WERI-Rb-1 (cell line): ENCODE measurements around the gene NRXN3.

ENCODE experiments used
- DNase-seq: peaks from one replicate; pipeline ENCODE4 v3.0.0-alpha.2; 2020
- H3K27ac ChIP-seq: fragments of 250-450 bp; sonication (Bioruptor Pico); 2 replicates; pipeline ENCODE4 v1.5.1; 2020; ENCODE audit warnings: mild to moderate bottlenecking, moderate library complexity
- H3K27me3 ChIP-seq: fragments of 250-450 bp; sonication (Bioruptor Pico); 2 replicates; pipeline ENCODE4 v1.5.1; 2021; ENCODE audit warnings: mild to moderate bottlenecking, low read depth, moderate library complexity; ENCODE audit not compliant: insufficient read depth, severe bottlenecking
- H3K36me3 ChIP-seq: fragments of 250-450 bp; sonication (Bioruptor Pico); 2 replicates; pipeline ENCODE4 v1.5.1; 2020; ENCODE audit warnings: mild to moderate bottlenecking, moderate library complexity
- H3K4me3 ChIP-seq: 2 replicates; pipeline ENCODE4 v1.5.1; 2011; ENCODE audit warnings: low read depth, mild to moderate bottlenecking, control low read depth, low read length
- H3K9me3 ChIP-seq: fragments of 250-450 bp; sonication (Bioruptor Pico); 2 replicates; pipeline ENCODE4 v1.5.1; 2021; ENCODE audit warnings: mild to moderate bottlenecking, moderate library complexity; ENCODE audit not compliant: severe bottlenecking
- CTCF ChIP-seq: IDR thresholded peaks from 2 replicates; pipeline ENCODE4 v1.5.1; 2011; ENCODE audit warnings: low read depth, mild to moderate bottlenecking, control low read depth, inconsistent platforms, low read length

NRXN3 gene

DNA sequence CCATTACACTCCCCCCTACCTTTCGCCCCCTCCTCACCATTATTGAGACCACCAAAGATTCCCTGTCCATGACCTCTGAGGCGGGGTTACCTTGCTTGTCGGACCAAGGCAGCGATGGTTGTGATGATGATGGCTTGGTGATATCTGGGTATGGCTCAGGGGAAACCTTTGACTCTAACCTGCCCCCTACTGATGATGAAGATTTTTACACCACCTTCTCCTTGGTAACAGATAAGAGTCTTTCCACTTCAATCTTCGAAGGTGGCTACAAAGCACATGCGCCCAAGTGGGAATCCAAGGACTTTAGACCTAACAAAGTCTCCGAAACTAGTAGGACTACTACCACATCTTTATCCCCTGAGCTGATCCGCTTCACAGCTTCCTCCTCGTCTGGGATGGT lies 1690.9 kb downstream of the NRXN3 start:
- H3K27ac ChIP-seq, result no peak overlapping the region
- peak; percentile 18 for TF ChIP-seq CTCF
- no peaks in the 10 kb centered on the region for H3K36me3 ChIP-seq
- no peaks in the 10 kb centered on the region for H3K27me3 ChIP-seq
- no peak overlapping the region for H3K4me3 ChIP-seq
- no peaks in the 10 kb centered on the region for H3K9me3 ChIP-seq
- no peak for DNase-seq

DNA sequence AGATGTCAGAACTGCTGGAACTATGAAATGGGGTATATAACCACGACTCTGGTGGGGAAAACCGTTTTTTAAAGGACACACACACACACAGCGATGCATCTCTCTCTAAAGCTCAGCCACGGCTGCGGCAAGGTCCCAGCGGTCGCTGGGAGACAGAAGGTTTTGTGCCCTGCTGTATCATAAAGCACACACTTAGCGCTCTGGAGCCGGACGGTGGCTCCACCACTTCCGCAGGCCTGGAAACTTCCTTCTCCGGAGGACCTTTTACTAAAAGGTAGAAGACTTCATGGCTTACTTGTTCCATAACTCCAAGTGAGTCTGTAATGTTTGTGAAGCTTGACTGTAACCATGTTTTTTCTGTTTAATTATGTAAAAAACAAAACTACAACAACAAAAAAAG lies 1691.9 kb downstream of the NRXN3 start:
- no peak for DNase-seq
- Histone ChIP-seq H3K27me3 (no peaks in the 10 kb centered on the region), H3K4me3 (no peak overlapping the region), H3K9me3 (no peaks in the 10 kb centered on the region), H3K36me3 (no peaks in the 10 kb centered on the region), H3K27ac (no peak overlapping the region)
- no peak for TF ChIP-seq CTCF

GRCh38 chr14:79871136-79871535 lies 1701.0 kb downstream of the NRXN3 start:
- DNase-seq, result no peak
- Histone ChIP-seq H3K4me3 (no peak overlapping the region), H3K36me3 (no peaks in the 10 kb centered on the region), H3K9me3 (no peaks in the 10 kb centered on the region), H3K27ac (no peak overlapping the region), H3K27me3 (peaks cover 3% of the 10 kb centered on the region)
- TF ChIP-seq CTCF, result no peak

DNA sequence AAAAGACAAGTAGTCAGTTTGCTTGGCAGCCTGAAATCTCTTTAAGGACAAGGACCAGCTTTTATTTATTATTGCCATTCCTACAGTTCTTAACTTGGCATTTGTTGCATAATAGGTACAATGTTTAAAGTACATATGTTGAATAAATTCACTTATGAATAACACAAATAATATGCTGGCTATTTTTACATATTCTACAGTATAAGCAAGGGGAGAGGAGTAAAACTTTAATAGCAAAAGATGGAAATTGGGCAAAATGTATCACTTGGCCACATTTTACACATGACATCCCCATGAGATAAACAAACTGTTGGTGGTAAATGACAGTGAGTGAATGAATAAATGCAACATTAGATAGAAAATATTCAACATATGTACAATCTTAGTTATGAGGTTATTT lies 1708.1 kb downstream of the NRXN3 start:
- Histone ChIP-seq H3K36me3 (no peaks in the 10 kb centered on the region), H3K27ac (no peak overlapping the region), H3K4me3 (no peak overlapping the region), H3K9me3 (no peaks in the 10 kb centered on the region), H3K27me3 (no peaks in the 10 kb centered on the region)
- no peak for DNase-seq
- TF ChIP-seq CTCF, result no peak

DNA sequence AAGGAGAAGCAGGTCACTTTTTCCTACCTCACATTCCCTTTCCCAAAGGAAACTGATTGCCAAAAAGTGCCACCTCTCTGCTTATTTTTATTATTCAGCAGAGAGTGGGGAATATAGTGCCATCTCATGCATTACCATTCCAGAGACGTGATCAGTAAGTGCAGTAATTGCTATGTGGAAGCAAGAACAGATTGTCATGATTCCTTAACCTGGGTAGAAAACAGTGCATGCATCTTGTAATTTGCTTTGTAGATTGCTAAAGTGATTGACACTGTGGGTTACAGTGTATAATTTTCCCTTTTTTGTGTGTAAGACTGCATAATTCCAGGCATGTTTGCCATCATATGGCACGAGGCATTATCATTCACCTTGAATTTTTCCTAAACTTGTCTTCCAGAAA lies 1708.6 kb downstream of the NRXN3 start:
- no peak for DNase-seq
- Histone ChIP-seq H3K27me3 (no peaks in the 10 kb centered on the region), H3K9me3 (no peaks in the 10 kb centered on the region), H3K27ac (no peak overlapping the region), H3K36me3 (no peaks in the 10 kb centered on the region), H3K4me3 (no peak overlapping the region)
- no peak for TF ChIP-seq CTCF

GRCh38 chr14:79881299-79881698 lies 1711.1 kb downstream of the NRXN3 start:
- TF ChIP-seq CTCF, result no peak
- H3K27me3 ChIP-seq, result no peaks in the 10 kb centered on the region
- H3K36me3 ChIP-seq, result no peaks in the 10 kb centered on the region
- H3K4me3 ChIP-seq, result no peak overlapping the region
- H3K9me3 ChIP-seq, result no peaks in the 10 kb centered on the region
- DNase-seq, result no peak
- no peak overlapping the region for H3K27ac ChIP-seq
